ENCODE results near the gene ARHGAP18.

The ARHGAP18 gene

GRCh38 chr6:129565366-129565765 is 144.6 kb downstream of the ARHGAP18 start:
- TF ChIP-seq CTCF (conservative IDR thresholded peaks at IDR 0.05; ENCODE audit: low read length): no peak
- no peak for TF ChIP-seq EZH2phosphoT487 (IDR thresholded peaks at IDR 0.05; ENCODE audit: borderline replicate concordance)
- H3K4me3 ChIP-seq (ENCODE audit: low read length, poor library complexity, severe bottlenecking): no peak overlapping the region
- no peaks in the 10 kb centered on the region for H3K36me3 ChIP-seq (ENCODE audit: insufficient read depth, low read length)

GRCh38 chr6:129558248-129558647 is 151.7 kb downstream of the ARHGAP18 start:
- no peaks in the 10 kb centered on the region for H3K36me3 ChIP-seq (ENCODE audit: insufficient read depth, low read length)
- H3K4me2 ChIP-seq (ENCODE audit: low read depth, low read length, poor library complexity, severe bottlenecking): no peak overlapping the region
- no peak overlapping the region for H3K4me3 ChIP-seq (ENCODE audit: low read length, poor library complexity, severe bottlenecking)
- no peaks in the 10 kb centered on the region for H3K4me1 ChIP-seq (ENCODE audit: insufficient read depth, low read length, poor library complexity, severe bottlenecking)
- no peaks in the 10 kb centered on the region for H3K27me3 ChIP-seq (ENCODE audit: insufficient read depth, low read length, poor library complexity, severe bottlenecking)
- H3F3A ChIP-seq (ENCODE audit: low read depth): no peaks in the 10 kb centered on the region
- no peak overlapping the region for H2AFZ ChIP-seq (ENCODE audit: low read length)
- TF ChIP-seq CTCF (conservative IDR thresholded peaks at IDR 0.05; ENCODE audit: low read length) (no peak), EZH2phosphoT487 (IDR thresholded peaks at IDR 0.05; ENCODE audit: borderline replicate concordance) (no peak)
- H3K79me2 ChIP-seq (ENCODE audit: insufficient read depth, low read length): no peaks in the 10 kb centered on the region
- no peak overlapping the region for H3K9ac ChIP-seq (ENCODE audit: low read depth, low read length, poor library complexity, severe bottlenecking)
- no peaks in the 10 kb centered on the region for H4K20me1 ChIP-seq (ENCODE audit: insufficient read depth, low read length, poor library complexity, severe bottlenecking)
- H3K9me3 ChIP-seq (ENCODE audit: insufficient read depth, low read depth, low read length): no peaks in the 10 kb centered on the region
- H3K9me2 ChIP-seq (replicated peaks; ENCODE audit: low read depth, low read length): no peaks in the 10 kb centered on the region

More at GRCh38 chr6:129565366-129565765, 144.6 kb downstream of the ARHGAP18 start:
- H3K9me2 ChIP-seq (replicated peaks; ENCODE audit: low read depth, low read length): no peaks in the 10 kb centered on the region
- no peaks in the 10 kb centered on the region for H3F3A ChIP-seq (ENCODE audit: low read depth)
- H3K4me2 ChIP-seq (ENCODE audit: low read depth, low read length, poor library complexity, severe bottlenecking): no peak overlapping the region
- H3K9me3 ChIP-seq (ENCODE audit: insufficient read depth, low read depth, low read length): no peaks in the 10 kb centered on the region
- no peaks in the 10 kb centered on the region for H4K20me1 ChIP-seq (ENCODE audit: insufficient read depth, low read length, poor library complexity, severe bottlenecking)
- H3K9ac ChIP-seq (ENCODE audit: low read depth, low read length, poor library complexity, severe bottlenecking): no peak overlapping the region
- H3K4me1 ChIP-seq (ENCODE audit: insufficient read depth, low read length, poor library complexity, severe bottlenecking): no peaks in the 10 kb centered on the region
- no peaks in the 10 kb centered on the region for H3K79me2 ChIP-seq (ENCODE audit: insufficient read depth, low read length)
- H2AFZ ChIP-seq (ENCODE audit: low read length): no peak overlapping the region
- no peaks in the 10 kb centered on the region for H3K27me3 ChIP-seq (ENCODE audit: insufficient read depth, low read length, poor library complexity, severe bottlenecking)

GRCh38 chr6:129555206-129555832 is 154.7 kb downstream of the ARHGAP18 start:
- no peak overlapping the region for H2AFZ ChIP-seq (ENCODE audit: low read length)

More at GRCh38 chr6:129555206-129555832, 154.7 kb downstream of the ARHGAP18 start:
- Histone ChIP-seq H3K4me1 (ENCODE audit: insufficient read depth, low read length, poor library complexity, severe bottlenecking) (no peaks in the 10 kb centered on the region), H3K36me3 (ENCODE audit: insufficient read depth, low read length) (no peaks in the 10 kb centered on the region), H3K9me3 (ENCODE audit: insufficient read depth, low read depth, low read length) (no peaks in the 10 kb centered on the region), H3K9me2 (replicated peaks; ENCODE audit: low read depth, low read length) (no peaks in the 10 kb centered on the region), H3K4me3 (ENCODE audit: low read length, poor library complexity, severe bottlenecking) (no peak overlapping the region), H3F3A (ENCODE audit: low read depth) (no peaks in the 10 kb centered on the region), H4K20me1 (ENCODE audit: insufficient read depth, low read length, poor library complexity, severe bottlenecking) (no peaks in the 10 kb centered on the region), H3K4me2 (ENCODE audit: low read depth, low read length, poor library complexity, severe bottlenecking) (no peak overlapping the region), H3K79me2 (ENCODE audit: insufficient read depth, low read length) (no peaks in the 10 kb centered on the region), H3K27me3 (ENCODE audit: insufficient read depth, low read length, poor library complexity, severe bottlenecking) (no peaks in the 10 kb centered on the region), H3K9ac (ENCODE audit: low read depth, low read length, poor library complexity, severe bottlenecking) (no peak overlapping the region)
- TF ChIP-seq EZH2phosphoT487 (IDR thresholded peaks at IDR 0.05; ENCODE audit: borderline replicate concordance): no peak
- TF ChIP-seq CTCF (conservative IDR thresholded peaks at IDR 0.05; ENCODE audit: low read length): no peak
